ENCODE results near the gene NACC2. TPM values are rescaled to one million over a fixed set of nuclear protein-coding genes. Genes with fewer than 3 reads are reported as not detected.

NACC2 gene
- total RNA-seq, 1 donor from 2014 or later = 21.6 TPM

Other genes with a start within 250 kb of the NACC2 start
- gene CAMSAP1, start 187.7 kb downstream of the NACC2 start, total RNA-seq = 17.5 and 20.1 TPM in 2 replicates
- gene UBAC1, start 133.9 kb downstream of the NACC2 start, total RNA-seq = 35.9 and 36.2 TPM in 2 replicates
- gene TMEM250, start 23.6 kb upstream of the NACC2 start, total RNA-seq = 59.7 and 73.7 TPM in 2 replicates
- gene LHX3, start 109.8 kb upstream of the NACC2 start, total RNA-seq = not detected in 2 replicates
- 9.0 and 20.1 TPM in 2 replicates for gene QSOX2, start 150.5 kb upstream of the NACC2 start, total RNA-seq
- gene CCDC187, start 208.8 kb upstream of the NACC2 start, total RNA-seq = not detected in 2 replicates
- 27.2 and 37.1 TPM in 2 replicates for gene GPSM1, start 232.2 kb upstream of the NACC2 start, total RNA-seq